HFF-Myc (cell line): ENCODE measurements around the gene DNAJC18.
A peak's percentile ranks its signal among the peaks of the same experiment; 100 is the strongest.

ENCODE experiments used
- DNase-seq: peaks from one replicate; pipeline ENCODE4 v3.0.0-alpha.2; 2011; ENCODE audit warnings: low read depth; ENCODE audit errors: extremely low read depth
- H3K4me3 ChIP-seq: replicated peaks from 2 replicates; pipeline ENCODE4 v1.5.1; 2011; ENCODE audit warnings: low read depth, mild to moderate bottlenecking, control low read depth, low read length
- TF ChIP-seq, protein P1 (sequence below): IDR thresholded peaks from 2 replicates; pipeline ENCODE4 v1.5.1; 2012; ENCODE audit warnings: mild to moderate bottlenecking, low read depth, low read length, control low read depth; ENCODE audit errors: missing control alignments

Gene DNAJC18

DNA sequence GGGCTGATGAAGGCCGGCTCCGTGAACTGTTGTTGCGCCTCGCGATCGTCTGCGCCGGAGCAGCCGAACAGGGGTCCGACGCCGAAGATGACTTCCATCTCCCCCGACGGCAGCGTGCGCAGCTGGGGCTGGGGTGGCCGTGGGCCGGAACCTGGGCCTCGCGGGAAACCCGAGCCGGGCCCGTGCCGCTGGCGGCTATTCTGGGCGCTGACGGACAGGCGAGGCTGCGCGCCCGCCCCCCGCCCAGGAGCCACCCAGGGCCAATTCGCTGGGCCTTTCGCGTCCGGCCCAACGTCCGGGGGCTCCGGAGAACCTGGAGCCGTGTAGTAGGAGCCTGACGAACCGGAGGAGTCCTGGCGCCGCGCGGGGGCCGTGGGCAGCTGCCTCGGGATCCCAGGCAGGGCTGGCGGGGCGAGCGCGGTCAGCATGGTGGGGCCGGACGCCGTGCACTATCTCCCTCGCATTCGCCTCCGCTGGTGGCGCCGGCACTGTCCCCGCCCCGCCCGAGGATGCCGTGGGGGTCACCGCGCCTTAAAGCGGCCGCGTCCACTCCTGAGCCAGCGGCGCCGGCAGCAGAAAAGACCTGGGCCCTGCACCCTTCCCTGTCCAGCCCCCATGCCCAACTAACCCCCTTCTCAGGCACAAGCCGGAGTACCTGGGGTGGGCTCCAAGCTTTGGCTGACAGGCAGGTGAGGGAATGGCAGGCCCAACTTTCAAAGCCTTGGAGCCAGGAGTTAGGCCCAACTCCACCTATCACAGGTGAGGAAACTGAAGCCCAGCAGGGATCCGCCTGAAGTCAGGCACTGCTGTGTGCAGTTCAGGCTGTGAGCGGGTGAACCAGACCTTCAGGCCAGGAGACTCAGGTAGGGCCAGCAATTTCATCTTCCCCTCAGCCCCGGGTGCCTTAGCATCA, 44.4 kb downstream of the DNAJC18 start, which contains the start of gene PROB1:
Gene PROB1, minus strand, starts transcription at position 451 of the 913 bp plus-strand sequence. Its CDS starts 23 bp downstream, at position 428.
- peak within 1 kb of the TSS; percentile 52 for H3K4me3 ChIP-seq
- DNase-seq, result no peak

DNA sequence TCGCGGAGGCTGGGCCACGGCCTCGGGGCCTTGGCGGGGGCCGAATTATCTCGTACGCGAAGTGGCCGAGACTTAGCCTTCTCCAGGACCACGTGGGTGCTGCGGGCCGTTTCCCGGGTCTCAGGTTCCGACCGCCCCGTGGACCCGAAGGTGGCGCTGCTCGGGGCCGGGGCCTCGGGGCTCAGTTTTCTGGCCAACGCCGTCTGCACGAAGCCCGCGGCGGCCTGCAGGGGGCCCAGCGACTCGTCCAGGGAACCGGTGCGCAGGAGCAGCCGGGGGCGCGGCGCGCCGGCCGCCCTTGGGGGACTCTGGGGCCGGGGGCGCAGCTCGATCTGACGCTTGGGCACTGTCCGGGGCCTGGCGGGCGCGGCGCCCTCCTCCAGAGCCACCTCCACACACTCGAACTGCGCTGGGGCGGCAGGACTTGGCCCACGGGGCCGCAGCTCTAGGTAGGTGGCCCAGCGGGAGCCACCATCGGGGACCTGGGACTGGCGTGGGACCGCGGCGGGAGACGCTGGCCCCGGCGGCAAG, 45.1 kb downstream of the DNAJC18 start:
- H3K4me3 ChIP-seq, result peak overlapping the region; percentile 52
- no peak for DNase-seq
- TF ChIP-seq, protein P1, sequence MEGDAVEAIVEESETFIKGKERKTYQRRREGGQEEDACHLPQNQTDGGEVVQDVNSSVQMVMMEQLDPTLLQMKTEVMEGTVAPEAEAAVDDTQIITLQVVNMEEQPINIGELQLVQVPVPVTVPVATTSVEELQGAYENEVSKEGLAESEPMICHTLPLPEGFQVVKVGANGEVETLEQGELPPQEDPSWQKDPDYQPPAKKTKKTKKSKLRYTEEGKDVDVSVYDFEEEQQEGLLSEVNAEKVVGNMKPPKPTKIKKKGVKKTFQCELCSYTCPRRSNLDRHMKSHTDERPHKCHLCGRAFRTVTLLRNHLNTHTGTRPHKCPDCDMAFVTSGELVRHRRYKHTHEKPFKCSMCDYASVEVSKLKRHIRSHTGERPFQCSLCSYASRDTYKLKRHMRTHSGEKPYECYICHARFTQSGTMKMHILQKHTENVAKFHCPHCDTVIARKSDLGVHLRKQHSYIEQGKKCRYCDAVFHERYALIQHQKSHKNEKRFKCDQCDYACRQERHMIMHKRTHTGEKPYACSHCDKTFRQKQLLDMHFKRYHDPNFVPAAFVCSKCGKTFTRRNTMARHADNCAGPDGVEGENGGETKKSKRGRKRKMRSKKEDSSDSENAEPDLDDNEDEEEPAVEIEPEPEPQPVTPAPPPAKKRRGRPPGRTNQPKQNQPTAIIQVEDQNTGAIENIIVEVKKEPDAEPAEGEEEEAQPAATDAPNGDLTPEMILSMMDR, result peak; percentile 55

More for the DNA sequence above, 44.4 kb downstream of the DNAJC18 start, which contains the start of gene PROB1:
- TF ChIP-seq, protein P1, result no peak

DNA sequence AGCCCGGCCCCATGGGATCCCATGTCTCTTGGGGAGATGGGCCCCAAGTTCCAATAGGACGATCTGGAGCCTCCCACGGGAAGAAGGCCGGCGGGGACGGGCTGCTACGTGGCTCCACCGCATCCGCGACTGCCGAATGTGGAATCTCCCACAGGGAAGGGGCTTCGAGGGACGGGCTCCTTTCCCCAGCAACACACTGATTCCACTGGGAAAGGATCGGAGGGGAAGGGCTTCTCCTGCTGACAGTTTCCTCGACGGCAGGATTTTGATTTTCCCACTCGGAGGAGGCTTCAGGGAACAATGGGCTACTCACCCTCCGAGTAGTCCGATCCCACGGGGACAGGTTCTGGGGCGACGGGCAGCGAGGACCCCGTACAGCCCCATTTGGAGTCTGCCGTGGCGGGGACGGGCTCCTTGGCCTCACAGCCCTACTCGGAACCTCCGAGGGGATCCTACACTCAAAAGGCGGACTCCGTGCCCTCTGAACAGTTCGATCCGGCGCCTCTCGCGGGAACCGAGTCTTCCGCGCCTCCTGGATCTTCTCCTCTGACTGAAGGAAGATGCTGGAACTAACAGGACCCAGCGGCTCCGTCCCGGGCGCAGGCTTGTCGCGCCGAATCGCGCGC, 45.7 kb downstream of the DNAJC18 start:
- TF ChIP-seq, protein P1, result no peak
- H3K4me3 ChIP-seq, result peak overlapping the region; percentile 52
- no peak for DNase-seq

DNA sequence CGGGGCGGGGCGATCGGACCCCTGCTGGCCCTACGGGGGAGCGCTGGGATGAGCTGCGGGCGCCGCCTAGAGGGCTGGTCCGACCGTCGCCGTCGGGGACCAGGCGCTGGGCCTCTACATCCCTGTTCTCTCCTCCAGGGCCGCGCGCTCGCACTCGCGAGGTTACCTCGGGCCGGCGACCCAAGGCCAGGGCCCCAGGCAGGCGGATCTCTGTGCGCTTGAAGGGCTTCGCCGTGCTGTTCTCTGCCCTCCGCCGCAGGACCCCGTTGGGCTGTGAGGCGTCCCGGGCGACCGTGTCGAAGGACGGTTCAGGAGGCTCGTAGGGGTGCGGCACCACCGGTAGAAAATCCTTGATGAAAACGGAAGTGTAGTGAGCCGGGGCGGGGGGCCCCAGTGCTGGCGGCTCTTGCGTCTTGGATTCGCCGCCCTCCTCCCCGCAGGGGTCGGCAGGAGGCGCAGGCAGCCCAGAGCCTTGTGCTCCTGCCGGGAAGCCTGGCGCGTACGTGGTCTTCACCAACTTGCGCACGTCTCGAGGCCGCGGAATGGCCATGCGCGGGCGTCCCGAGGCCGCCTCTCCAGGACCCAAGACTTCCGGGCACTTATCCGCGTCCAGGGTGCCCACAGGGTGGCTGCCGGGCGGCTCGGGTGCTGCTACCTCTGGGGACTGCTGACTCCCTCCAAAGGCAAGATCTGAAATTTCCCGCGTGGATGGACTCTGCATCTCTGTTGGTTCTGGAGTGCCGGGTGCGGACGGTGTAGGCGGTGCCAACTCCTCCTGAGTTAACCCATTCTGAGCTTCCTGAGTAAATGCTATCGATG, 46.4 kb downstream of the DNAJC18 start:
- TF ChIP-seq, protein P1, result peak; percentile 65
- peak overlapping the region; percentile 52 for H3K4me3 ChIP-seq
- no peak for DNase-seq

DNA sequence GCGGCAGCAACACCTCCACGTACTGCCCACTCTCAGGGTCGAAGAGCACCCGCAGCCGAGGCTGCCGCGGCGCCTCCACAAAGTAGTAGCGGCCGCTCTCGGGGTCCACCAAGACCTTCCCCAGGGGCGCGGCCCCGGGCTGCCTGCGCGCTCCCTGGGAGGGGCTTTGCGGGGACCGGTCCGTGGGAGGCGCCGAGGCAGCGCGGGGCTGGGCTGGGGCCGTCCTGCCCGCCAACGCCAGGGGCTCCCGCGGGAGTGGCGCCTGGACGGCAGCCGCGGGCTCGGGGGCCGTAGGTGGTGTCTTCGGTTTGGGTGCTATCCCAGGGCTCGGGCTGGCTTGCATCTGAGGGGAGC, 47.0 kb downstream of the DNAJC18 start:
- no peak for DNase-seq
- H3K4me3 ChIP-seq, result peak overlapping the region; percentile 52
- TF ChIP-seq, protein P1, result no peak
